ENCODE measurements around the gene MAP7D1.

GRCh38 chr1:36150296-36151133, 5.4 kb upstream of the MAP7D1 start:
- TF ChIP-seq CTCF (IDR thresholded peaks at IDR 0.05; ENCODE audit: low read depth, low read length) (no peak), EZH2phosphoT487 (IDR thresholded peaks at IDR 0.05; ENCODE audit: low read depth) (no peak)

Measured in OCI-LY3 (cell line).